Measurements from ENCODE around the gene PAPOLA. TPM values are rescaled to one million over a fixed set of nuclear protein-coding genes. Genes with fewer than 3 reads are reported as not detected.
"Not testable (repeated sequence)": the region's sequence is repeated elsewhere in the genome, so short reads cannot be mapped to it uniquely, and the experiment has no call there.

Gene PAPOLA
- total RNA-seq, 1 donor from 2014 or later = 225 TPM

DNA sequence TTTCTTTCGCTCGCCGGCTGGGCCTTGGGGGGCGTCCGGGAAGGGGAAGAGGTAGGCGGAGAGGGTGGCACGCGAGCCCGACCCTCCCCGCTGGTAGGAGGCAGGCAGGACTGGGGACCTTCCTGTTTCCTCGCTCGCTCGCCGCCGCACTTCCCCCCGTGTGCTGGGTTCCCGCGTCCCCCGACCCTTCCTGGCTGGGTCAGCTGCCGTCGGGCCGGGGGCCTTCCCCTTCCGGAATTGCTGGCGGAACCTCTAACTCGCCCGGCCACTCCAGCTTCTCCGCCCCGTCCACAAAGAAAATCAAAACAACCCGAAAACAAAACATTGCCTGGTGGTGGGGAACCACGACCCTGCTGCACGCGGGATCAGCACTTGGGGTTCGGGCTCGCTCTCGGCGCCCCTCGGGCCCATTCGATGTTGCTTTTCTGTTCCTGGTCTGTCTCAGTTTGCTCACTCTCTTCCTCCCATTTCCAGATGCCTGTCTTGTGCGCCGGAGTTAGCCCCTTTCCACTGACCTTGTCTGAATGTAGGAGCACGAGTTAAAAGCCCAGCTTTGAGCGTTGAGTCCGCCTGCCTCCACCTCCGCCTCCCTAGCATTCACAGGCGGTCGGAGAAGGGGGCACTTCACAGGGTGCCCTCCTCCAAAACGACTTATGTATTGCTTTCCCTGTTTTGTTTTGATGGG lies 581 bp downstream of the PAPOLA start:
- DNase-seq = peak; percentile 68

DNA sequence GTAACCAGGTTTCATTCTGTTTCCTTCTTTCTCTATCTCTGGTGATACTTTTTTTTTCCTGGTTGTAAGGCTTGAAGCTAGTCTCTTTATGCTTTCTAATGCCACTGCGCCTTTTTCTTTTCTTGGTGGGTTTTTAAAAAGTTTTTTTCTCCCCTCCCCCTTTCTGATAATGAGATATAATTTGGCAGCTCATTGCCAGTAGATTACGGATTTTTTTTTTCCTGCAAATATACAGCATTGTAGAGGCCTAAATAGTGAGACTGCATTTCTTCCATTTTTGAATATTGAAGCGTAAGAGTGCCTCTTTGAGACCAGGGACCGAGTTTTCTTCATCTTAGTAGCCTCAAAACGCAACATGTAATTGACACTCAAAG lies 1.1 kb downstream of the PAPOLA start:
- no peak for DNase-seq

DNA sequence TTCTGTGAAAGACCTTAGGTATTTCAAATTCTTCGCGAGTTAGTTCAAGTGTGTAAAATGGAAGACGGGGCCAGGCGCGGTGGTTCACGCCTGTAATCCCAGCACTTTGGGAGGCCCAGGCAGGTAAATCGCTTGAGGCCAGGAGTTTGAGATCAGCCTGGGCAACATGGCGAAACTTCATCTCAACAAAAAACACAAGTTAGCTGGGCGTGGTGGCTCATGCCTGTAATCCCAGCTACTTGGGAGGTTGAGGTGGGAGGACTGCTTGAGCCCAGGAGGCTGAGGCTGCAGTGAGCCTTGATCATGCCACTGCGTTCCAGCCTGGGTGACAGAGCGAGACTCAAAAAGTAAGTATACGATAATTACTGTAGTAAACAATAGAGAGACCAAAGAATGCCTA lies 2.2 kb downstream of the PAPOLA start:
- not testable (repeated sequence) for DNase-seq

DNA sequence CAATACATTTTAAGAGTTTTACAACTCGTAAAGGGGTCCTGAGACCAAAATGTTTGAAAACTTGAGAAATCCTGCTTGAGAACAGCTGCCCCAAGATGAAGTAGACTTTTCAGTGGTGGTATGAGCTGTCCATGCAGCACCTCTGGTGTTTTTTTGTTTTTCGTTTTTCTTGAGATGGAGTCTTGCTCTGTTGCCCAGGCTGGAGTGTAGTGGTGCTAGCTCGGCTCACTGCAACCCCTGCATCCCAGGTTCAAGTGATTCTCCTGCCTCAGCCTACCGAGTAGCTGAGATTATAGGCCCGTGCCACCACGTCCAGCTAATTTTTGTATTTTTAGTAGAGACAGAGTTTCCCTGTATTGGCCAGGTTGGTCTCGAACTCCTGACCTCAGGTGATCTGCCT lies 5.5 kb downstream of the PAPOLA start:
- no peak for DNase-seq

DNA sequence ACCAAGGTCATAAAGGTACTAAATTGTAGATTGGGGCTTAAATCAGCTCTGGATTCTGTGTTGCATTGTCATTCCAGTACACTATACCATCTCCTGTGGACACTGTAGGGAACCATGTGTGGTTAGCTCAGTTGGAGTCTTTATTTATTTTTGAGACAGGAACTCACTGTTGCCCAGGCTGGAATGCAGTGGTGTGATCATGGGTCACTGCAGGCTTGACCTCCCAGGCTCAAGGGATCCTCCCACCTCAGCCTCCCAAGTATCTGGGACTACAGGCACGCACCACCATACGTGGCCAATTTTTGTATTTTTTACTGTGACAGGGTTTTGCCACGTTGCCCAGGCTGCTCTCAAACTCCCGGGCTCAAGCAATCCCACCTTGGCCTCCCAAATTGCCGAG lies 6.7 kb downstream of the PAPOLA start:
- no peak for DNase-seq

DNA sequence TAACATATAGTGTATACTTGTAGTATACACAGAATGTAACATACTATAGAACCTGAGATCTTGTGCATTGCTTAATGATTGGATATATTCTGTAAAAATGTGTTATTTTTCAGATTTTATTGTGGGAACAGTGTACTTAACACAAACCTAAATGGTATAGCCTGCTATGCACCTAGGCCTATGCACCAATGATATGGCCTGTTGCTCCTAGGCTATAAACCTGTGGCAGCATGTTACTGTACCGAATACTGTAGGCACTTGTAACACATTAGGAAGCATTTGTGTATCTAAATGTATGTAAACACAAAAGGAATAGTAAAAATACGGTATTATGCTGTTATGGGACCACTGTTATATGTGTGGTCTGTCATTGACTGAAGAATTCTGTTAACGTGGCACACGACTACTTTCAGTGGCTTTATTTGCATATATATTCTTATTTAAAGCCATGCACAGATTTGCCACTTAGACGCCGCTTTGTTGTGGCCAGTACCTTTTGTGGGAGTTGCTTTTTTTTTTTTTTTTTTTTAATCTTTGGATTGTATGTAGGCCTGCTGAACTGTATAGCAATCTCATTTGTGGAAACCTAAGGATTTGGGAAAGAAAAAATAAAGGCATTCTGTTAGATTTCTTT lies 7.4 kb downstream of the PAPOLA start:
- no peak for DNase-seq

DNA sequence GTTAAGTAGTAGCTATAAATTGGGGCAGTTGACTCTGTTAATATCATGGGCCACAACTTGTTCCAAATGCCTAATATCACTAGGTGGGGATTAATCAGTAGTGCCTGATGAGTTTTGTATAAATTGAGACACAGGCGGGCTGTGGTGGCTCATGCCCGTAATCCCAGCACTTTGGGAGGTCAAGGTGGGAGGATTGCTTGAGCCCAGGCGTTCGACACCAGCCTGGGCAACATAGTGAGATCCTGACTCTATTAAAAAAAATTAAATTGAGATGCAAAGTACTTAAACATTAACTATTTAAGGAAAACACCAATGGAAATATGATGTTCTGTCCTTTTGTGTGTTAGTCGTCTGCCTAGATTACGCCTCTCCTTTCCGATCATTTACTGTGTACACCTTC lies 9.0 kb downstream of the PAPOLA start:
- DNase-seq = no peak

DNA sequence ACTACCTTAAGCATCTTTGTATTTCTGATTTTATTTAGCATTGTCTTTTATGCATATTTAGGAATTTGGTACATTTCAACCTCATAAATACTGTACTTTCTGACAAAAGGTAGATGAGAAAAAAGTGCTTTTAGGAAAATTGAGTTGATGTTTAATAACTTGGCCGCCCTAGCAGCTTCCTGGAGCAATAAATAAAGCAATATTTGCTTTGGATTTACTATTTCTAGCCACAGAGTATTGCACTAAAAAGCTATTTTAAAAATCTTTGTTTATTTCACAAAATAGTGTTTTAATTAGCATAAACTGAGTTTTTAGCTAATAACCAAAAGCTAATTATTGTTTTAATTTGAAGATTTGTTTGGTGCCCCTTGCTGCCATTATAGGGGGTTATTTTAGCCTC lies 9.5 kb downstream of the PAPOLA start:
- no peak for DNase-seq

DNA sequence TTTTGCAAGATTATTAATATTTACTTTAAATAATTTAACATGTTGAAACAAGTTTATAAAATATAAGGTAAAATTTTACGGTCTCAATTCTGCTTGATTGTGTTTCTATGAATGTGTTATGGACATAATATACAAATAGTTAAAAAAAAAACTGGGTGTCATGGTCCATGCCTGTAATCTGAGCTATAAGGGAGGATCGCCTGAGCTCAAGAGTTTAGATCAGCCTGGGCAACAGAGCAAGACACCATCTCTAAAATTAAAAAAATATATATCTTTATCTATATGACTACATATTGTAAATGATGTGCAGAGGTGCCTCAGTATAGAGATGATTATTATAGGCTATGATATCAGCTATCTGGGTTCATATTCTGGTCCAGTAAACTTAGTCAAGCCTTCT lies 9.9 kb downstream of the PAPOLA start:
- no peak for DNase-seq

DNA sequence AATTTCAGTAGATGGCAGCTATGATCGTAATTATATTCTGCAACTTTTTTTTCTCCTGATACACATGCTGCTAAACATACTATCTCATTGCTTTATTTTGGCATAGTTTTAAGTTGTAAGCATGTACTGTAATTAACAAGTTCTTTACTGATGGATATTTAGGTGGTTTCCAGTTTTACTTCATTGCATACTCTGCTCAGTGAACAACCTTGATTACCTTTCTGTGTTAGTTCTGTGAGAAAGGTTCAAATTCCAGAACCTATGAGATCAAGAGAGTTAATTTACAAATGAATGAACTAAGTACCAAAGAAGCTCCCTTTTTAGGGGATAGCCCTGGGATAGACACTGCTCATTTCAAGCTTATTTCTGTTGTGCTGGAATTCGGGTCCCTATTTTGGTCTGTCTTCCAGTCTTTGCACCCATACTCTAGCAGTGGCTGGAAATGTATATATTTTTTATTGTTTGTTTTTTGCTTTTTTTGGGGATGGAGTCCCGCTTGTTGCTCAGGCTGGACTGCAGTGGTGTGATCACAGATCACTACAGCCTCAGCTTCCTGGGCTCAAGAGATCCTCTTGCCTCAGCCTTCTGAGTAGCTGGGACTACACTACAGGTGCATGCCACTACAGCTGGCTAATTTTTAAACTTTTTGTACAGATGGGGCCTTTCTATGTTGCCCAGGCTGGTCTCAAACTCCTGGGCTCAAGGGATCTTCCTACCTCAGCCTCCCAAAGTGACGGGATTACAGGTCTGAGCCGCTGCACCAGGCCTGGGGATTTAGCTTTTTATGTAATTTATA lies 10.6 kb downstream of the PAPOLA start:
- no peak for DNase-seq

DNA sequence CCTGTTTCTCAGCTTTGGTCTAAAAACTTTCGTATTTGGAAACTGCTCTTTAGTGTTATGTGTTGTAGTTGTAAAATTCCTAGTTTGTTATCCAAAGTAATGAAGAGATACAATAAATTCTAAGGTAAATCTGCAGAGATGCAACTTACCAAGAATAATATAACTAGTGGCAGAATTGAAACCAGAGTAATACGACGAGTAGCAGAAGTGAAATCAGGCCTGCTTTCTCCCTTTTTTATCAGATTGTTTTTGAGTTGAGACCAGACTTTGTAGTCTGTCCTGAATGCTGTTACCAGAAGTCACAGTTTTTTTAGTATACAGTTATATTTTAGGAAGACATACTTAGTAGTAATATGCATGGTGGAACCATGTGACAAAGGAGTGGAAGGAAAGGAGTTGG lies 12.5 kb downstream of the PAPOLA start:
- DNase-seq = no peak

DNA sequence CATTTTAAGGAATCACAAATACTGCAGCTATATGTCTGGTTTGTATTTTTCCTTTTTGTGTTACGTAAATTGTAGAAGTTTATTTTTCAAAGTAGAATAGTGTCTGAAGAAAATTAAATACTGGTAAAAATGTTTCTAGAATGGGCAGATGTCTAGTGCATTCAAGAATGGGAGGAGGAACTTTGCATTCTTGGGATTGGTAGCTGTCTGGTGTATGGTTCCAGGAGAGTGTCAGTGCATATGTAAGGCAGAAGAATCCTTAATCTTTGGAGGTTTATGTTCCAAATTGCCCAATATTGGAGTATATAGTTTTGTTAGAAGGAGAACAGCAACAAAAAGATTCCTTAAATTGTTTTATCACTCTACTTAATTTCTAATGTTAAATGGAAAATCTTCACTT lies 13.5 kb downstream of the PAPOLA start:
- no peak for DNase-seq

DNA sequence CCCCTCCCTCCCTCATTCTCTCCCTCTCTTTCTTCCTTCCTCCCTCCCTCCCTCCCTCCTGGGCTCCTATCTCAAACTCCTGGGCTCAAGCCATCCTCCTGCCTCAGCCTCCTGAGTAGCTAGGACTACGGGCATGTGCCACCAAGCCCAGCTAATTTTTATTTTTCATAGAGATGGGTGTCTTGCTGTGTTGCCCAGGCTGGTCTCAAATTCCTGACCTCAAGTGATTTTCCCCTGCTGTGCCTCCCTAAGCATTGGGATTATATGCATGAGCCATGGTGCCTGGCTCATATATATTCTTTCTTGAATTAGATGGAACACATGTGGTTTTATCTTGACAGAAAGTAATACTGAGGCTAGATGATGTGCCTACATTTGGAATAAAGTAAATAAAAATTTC lies 14.2 kb downstream of the PAPOLA start:
- DNase-seq = no peak

DNA sequence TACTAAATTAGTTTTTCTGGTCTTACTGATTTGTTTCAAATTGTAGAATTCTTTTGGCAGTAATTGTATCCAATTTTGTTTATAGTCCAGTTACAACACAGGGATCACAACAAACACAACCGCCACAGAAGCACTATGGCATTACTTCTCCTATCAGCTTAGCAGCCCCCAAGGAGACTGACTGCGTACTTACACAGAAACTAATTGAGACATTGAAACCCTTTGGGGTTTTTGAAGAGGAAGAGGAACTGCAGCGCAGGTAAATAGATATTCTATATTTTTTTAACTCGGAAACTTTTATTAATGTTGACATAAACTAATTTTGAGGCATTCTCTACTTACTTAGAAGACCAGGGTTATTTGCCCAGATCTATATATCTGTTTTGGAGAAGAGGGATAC lies 17.8 kb downstream of the PAPOLA start:
- no peak for DNase-seq

DNA sequence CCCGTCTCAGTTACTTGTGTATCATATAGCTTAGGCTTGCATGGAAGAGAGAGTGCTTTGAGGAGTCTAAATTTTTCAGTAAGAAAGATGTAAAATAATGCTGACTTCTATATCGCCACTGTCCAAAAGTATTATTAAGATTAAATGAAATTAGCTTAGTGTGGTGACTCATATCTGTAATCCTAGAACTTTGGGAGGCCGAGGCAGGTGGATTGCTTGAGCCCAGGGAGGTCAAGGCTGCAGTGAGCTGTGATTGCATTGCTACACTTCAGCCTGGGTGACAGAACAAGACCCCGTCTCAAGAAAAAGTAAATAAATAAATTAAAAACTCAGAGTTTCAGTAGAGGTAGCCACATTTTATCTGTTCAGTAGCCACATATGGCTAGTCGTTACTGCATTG lies 23.3 kb downstream of the PAPOLA start:
- DNase-seq = no peak

DNA sequence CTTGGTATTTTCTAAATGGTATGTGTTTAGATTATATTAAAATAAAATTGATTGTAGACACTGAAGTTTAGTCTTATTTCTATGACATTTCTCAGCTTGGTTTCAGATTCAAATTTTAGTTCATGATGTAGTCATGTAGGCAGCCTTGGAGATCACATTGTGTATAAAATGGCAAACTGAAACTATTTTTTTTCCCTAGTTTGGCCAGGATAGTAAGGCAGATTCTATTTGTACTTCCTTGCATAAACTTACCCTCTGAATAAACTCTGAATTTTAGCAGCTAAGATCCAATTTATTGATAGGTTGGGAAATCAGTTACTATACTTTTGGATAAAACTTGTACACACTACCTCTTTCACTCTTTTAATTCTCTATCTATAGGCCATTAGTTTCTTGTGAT lies 30.4 kb downstream of the PAPOLA start:
- DNase-seq = no peak

DNA sequence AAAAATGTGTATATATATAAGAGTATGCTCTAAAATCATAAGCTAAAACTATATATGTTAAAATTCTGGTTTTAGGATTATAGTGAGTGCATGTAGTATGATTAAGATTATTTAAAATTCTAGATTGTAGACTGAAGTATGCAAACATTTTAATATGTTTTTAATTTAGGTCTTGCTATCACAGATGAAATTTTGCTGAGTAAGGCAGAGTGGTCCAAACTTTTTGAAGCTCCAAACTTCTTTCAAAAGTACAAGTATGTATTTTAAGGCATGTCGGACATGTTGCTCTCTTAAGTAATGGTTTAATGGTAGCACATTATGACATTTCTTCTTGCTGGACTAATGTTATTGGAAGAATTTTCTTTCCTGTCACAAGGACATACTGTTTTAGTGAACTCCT lies 34.6 kb downstream of the PAPOLA start:
- DNase-seq = no peak

DNA sequence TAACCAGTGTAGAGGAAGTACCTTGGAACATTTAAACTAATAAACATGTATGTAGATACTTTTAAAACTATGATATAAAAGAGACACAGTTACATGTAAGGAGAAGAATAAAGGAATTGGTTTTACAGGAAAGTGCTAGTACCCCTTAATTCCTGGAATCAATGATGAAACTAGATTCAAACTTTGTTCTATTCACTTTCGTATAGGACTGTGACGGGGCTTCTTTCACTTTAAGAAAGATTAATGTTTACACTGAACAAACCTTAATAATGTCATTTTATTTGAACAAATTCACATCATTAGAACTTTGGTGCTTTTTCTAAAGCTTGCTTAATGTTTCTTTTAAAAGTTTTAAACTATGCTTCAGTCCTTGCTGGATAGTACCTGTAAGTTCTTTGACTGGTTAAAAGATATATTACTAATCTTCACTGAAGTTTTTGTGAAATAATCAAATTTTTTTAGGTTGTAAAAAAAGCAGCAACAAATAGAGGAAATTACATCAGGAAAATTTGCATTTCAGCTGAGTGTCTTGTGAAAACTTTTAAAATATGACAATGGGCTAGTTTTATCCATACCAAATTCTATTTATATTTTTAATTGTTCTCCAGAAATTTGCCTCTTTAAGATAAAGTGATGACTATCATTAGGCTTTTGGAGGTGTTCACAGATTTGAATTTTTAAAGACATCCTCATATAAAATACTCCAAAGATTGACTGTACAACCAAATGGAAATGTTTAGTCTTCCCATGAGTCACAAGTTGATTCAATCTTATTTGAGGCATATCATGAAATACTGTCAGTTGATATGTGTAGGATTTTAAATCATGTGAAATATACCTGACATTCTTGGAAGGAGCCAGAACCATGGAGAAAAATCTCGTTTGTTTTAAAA lies 36.2 kb downstream of the PAPOLA start:
- no peak for DNase-seq

DNA sequence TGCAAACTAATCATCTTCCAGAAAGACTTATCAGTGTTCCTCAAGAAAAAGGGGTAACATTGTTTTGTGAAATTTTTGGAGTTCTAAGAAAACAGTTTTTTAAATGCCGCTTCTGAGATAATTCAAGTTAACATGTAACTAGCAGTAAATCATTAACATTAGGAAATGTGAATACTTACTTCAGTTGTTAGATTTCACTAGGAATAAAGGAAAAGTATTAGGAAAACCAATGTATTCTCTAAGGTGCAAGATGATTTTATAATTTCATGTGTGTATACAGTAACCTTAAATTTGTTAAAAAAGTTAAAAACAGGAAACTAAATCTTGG lies 36.8 kb downstream of the PAPOLA start:
- no peak for DNase-seq

DNA sequence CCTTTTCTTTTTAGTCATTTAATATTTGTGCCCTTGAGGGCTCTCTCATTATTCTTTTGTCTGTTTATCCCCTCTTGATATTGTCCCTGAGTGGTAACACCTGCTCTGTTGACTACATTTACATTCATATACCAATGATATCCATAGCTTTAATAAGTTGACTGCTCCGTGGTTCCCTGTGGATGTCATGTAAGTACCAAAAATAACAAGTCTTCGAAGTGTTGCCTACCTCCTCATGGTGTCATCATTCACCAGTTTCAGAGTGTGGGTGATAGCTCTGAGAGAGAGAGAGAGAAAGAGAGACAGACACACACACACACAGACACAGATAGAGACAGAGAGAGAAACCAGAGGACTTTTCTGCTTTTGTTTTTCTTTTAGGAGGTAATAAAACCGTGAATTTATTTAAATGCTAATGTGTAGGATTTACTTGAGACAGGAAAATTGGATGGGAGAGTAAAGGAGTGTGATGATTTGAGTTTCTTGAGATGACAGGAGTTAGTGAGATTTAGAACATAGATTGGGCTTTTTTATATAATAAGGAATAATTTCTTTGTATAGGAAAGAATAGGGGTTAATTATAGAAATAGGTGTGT lies 52.2 kb downstream of the PAPOLA start:
- DNase-seq = no peak

DNA sequence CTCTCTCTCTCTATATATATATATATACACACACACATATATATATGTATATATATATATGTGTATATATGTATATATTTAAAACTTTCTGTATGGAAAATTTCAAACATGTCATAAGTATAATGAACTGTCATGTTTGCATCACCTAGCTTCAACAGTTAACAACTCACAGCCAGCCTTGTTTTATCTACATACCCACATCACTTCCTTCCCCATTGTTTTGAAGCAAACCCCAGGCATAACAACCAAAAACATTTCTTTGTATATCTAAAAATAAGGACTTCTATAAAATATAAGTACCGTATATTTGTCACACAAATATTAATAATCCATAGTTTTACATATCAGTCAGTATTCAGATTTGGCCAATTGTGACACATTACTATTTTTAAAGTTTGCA lies 57.4 kb downstream of the PAPOLA start:
- DNase-seq = no peak

DNA sequence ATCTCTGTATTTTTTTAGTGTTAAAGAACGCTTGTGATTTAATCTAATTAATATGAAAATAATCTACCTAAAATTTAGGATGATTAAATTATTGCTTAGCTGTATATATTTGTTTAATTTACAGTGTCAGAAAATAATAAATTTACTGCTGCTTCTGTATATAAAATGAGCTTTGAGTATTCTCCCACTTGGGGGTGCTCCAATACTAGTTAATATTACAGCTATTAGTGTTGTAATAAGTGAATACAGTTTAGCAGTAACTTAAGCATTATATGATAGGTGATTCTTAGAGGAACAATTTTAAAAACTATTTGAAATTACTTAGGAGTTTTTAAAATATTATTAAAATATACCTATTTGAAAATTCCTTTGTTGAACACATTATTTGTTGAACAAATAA lies 62.2 kb downstream of the PAPOLA start:
- no peak for DNase-seq

DNA sequence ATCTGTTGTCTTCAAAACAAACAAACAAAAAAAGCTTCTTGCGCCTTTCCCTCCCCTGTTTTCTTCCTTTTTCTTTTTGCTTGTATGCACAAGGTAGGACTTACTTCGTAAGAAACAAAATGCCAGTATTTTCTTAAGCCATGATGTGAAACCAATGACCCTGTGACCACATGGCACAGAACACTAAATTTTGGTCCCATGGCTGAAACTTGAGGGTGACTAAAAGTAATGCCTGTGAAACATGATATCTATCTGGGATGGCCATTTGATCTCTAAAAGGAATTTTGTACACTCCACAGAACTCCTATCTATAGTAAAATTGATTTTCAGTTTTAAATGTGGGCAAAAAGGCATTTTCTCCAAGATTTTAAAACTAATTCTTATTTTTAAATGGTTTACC lies 63.6 kb downstream of the PAPOLA start:
- no peak for DNase-seq

All from occipital lobe (tissue), 2 donors.